Esophagus muscularis mucosa (tissue), 4 donors: ENCODE results near the gene B3GALT2. TPM values are rescaled to one million over a fixed set of nuclear protein-coding genes. Genes with fewer than 3 reads are reported as not detected.

ENCODE experiments used
- DNase-seq: peaks from one replicate; pipeline ENCODE4 v3.0.0-alpha.2; 2017; ENCODE audit errors: extremely low spot score
- H3K27ac ChIP-seq, 4 donors: fragments of 200-600 bp; sonication (generic); replicated peaks in 1 of 4; 1 replicate in 3 of 4; 2 replicates in 1 of 4; pipeline ENCODE4 v1.5.1; 2016 to 2019; ENCODE audit warnings: mild to moderate bottlenecking in 1 of 4
- H3K27me3 ChIP-seq, 4 donors: fragments of 200-600 bp; sonication (generic); one replicate each; pipeline versions ENCODE4 v1.5.1 to v1.6.0; 2016 to 2019
- H3K36me3 ChIP-seq, 4 donors: fragments of 200-600 bp; sonication (generic); one replicate each; pipeline ENCODE4 v1.5.1; 2016 to 2019
- H3K4me1 ChIP-seq, 4 donors: fragments of 200-600 bp; sonication (generic); one replicate each; pipeline ENCODE4 v1.5.1; 2016 to 2019
- H3K4me3 ChIP-seq, 4 donors: fragments of 200-600 bp; sonication (generic); 1 replicate in 2 of 4; 2 replicates in 2 of 4; pipeline ENCODE4 v1.5.1; 2016 to 2019; ENCODE audit warnings: mild to moderate bottlenecking in 4 of 4, moderate library complexity in 1 of 4
- H3K9me3 ChIP-seq, 4 donors: fragments of 200-600 bp; sonication (generic); 1 replicate in 3 of 4; 2 replicates in 1 of 4; pipeline ENCODE4 v1.5.1; 2016 to 2019
- EP300 ChIP-seq: sonication (generic); formaldehyde crosslinking; IDR thresholded peaks from one replicate; pipeline ENCODE4 v1.6.1; 2017; ENCODE audit warnings: antibody characterized with exemption
- POLR2A ChIP-seq: fragments of 450-650 bp; IDR thresholded peaks from one replicate; pipeline ENCODE4 v1.6.1; 2017; ENCODE audit warnings: antibody characterized with exemption, moderate library complexity, mild to moderate bottlenecking, low read depth
- POLR2AphosphoS5 ChIP-seq, 2 donors: sonication (generic); formaldehyde crosslinking; IDR thresholded peaks; one replicate each; pipeline ENCODE4 v1.6.1; 2017; ENCODE audit warnings: antibody characterized with exemption in 2 of 2
- WGBS: methylation state at CpG from one replicate; pipeline ENCODE4 v1.1.5; 2018; 5-methylcytosine and 5-hydroxymethylcytosine counted together
- intact Hi-C: fragments of 100-400 bp; cut with DNase I; formaldehyde crosslinking; loops from one replicate; pipeline ENCODE4 v1.15.1; 2023
- total RNA-seq, 4 donors: library from RNA; depleted of rRNA; stranded (reverse); fragments of >200 nt; gene quantifications; one replicate each; pipeline versions ENCODE4 v1.1.0 to v1.2.1, GENCODE V29; 2016
- TF ChIP-seq, protein P1 (sequence below), 3 experiments: fragments of 200-600 bp in 2 of 3; fragments of 450-650 bp in 1 of 3; sonication (generic) in 2 of 3; IDR thresholded peaks; one replicate each; pipeline ENCODE4 v1.5.1; 2017 to 2019; ENCODE audit warnings: antibody characterized with exemption in 3 of 3, mild to moderate bottlenecking in 2 of 3, moderate library complexity in 1 of 3

Gene B3GALT2
- total RNA-seq, 4 donors from 2014 or later, result 0.50 to 4.6 (median 1.8) TPM

DNA sequence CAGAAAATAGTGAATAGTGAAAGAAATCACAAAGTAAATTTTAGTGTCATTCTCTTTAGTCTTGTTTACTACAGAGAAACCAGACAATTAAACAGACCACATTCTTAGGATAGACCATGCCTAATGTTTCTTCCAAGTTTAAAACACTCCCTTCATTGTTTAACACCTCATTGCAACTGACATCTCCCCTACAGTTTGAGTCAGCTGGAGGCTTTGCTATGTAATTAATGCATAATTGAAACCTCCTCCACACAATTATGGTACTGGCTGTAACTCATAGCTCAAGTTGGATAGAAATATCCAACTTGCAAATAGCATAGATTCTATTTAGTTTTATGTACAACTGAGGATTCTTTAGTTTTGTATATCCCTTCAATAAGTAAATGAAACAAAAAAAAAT is 35.2 kb upstream of the B3GALT2 start:
- DNase-seq, result no peak
- H3K4me1 ChIP-seq, result peaks cover 0 to 15% (median 15%) of the 10 kb centered on the region in 4 donors
- no peaks in the 10 kb centered on the region for H3K9me3 ChIP-seq
- intact Hi-C loops, result no loop called here
- H3K36me3 ChIP-seq, result peaks cover 0 to 18% (median 0%) of the 10 kb centered on the region in 4 donors
- TF ChIP-seq POLR2A (no peak), EP300 (no peak), POLR2AphosphoS5 (IDR thresholded peaks at IDR 0.05) (no peak)
- TF ChIP-seq, protein P1, sequence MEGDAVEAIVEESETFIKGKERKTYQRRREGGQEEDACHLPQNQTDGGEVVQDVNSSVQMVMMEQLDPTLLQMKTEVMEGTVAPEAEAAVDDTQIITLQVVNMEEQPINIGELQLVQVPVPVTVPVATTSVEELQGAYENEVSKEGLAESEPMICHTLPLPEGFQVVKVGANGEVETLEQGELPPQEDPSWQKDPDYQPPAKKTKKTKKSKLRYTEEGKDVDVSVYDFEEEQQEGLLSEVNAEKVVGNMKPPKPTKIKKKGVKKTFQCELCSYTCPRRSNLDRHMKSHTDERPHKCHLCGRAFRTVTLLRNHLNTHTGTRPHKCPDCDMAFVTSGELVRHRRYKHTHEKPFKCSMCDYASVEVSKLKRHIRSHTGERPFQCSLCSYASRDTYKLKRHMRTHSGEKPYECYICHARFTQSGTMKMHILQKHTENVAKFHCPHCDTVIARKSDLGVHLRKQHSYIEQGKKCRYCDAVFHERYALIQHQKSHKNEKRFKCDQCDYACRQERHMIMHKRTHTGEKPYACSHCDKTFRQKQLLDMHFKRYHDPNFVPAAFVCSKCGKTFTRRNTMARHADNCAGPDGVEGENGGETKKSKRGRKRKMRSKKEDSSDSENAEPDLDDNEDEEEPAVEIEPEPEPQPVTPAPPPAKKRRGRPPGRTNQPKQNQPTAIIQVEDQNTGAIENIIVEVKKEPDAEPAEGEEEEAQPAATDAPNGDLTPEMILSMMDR (IDR thresholded peaks at IDR 0.05), result no peak
- H3K27ac ChIP-seq, result no peak overlapping the region
- no peaks in the 10 kb centered on the region for H3K27me3 ChIP-seq
- H3K4me3 ChIP-seq, result no peak overlapping the region

DNA sequence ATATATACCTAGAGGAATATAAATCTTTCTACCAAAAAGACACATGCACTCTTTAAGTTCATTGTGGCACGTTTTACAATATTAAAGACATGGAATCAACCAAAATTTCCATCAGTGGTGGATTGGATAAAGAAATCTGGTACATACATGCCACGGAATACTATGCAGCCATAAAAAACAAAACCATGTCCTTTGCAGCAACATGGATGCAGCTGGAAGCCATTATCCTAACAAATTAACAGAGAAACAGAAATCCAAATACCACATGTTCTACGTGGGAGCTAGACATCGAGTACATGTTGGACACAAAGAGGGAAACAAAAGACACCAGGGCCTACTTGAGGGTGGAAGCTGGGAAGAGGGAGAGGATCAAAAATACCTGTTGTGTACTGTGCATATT is 33.0 kb upstream of the B3GALT2 start:
- Histone ChIP-seq H3K4me1 (peaks cover 0 to 15% (median 15%) of the 10 kb centered on the region in 4 donors), H3K36me3 (peaks cover 0 to 29% (median 3%) of the 10 kb centered on the region in 4 donors), H3K27me3 (no peaks in the 10 kb centered on the region), H3K9me3 (no peaks in the 10 kb centered on the region), H3K4me3 (no peak overlapping the region), H3K27ac (no peak overlapping the region)
- intact Hi-C loops, result no loop called here
- no peak for TF ChIP-seq EP300
- TF ChIP-seq, protein P1 (IDR thresholded peaks at IDR 0.05), result no peak
- 93% methylated on average over 4 of the region's 4 CpGs for WGBS
- DNase-seq, result no peak

DNA sequence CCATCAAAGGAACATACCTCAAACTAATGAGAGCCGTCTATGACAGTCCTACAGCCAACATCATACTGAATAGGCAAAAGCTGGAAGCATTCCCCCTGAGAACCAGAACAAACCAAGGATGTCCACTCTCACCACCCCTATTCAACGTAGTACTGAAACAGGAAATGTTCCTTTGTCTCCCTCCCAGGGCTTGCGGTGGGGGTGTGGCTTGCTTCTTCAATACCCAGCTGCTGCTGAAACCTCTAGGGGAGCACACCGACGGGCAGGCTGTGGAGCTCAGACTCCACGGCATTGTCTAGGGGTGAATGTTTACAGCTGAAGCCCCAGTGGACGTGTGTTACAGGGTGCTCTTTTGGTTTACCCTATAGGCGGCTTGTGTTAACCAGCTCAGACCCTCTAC is 30.5 kb upstream of the B3GALT2 start:
- TF ChIP-seq POLR2AphosphoS5 (IDR thresholded peaks at IDR 0.05) (peak in 1 of 2 donors; percentile 30), EP300 (no peak)
- Histone ChIP-seq H3K9me3 (no peaks in the 10 kb centered on the region), H3K27ac (peak overlapping the region in 1 of 4 donors; percentile 16), H3K27me3 (no peaks in the 10 kb centered on the region), H3K36me3 (peaks cover 0 to 52% (median 3%) of the 10 kb centered on the region in 4 donors), H3K4me3 (no peak overlapping the region), H3K4me1 (peaks cover 0 to 8% (median 7%) of the 10 kb centered on the region in 4 donors)
- intact Hi-C loops, result no loop called here
- WGBS, result 73% methylated on average over 4 of the region's 8 CpGs
- DNase-seq, result no peak

DNA sequence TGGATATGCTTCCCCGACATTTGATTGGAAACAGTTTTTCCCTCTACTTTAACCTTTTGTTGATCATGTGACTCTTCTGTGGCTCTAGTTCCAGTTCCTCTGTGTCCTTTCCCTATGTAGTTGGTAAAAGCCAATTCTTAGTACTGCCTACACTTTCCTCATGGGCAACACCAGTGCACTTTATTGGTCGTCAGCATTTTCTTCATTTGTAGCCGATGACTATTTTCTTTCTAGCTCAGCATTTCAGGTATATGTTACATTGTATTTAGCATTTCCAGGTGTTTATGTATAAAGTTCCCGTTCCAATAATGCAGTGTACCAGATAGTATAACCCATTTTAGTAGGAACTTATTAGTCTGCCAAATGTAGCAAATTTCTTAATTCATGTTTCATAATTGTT is 27.6 kb upstream of the B3GALT2 start:
- Histone ChIP-seq H3K4me3 (no peak overlapping the region), H3K9me3 (no peaks in the 10 kb centered on the region), H3K36me3 (peaks cover 0 to 52% (median 3%) of the 10 kb centered on the region in 4 donors), H3K27ac (no peak overlapping the region), H3K27me3 (no peaks in the 10 kb centered on the region), H3K4me1 (no peaks in the 10 kb centered on the region)
- no peak for DNase-seq
- intact Hi-C loops, result no loop called here
- 97% methylated on average over 4 of the region's 4 CpGs for WGBS
- no peak for TF ChIP-seq EP300
- TF ChIP-seq, protein P1 (IDR thresholded peaks at IDR 0.05), result no peak
- TF ChIP-seq POLR2A, result no peak
- TF ChIP-seq POLR2AphosphoS5 (IDR thresholded peaks at IDR 0.05), result no peak

DNA sequence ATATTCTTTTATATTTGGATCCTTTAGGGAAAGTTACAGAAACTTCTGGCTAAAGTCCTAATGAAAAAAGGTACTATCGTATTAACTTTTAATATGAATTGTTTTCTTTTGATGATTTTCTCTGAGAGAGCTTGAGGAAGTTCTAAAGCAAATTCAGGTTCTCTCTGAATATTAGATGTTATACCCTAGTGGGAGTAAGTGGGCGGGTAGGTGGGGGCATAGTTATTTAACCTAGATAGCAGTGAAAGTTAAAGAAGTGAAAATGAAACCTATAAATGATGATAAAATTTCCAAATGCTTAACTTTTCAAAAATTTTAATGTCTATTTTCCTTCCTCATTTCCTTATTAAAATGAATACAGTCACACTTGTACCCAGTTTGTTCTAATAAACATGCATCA is 26.2 kb upstream of the B3GALT2 start:
- peaks cover 0 to 54% (median 6%) of the 10 kb centered on the region in 4 donors for H3K36me3 ChIP-seq
- intact Hi-C loops, result no loop called here
- WGBS, result 98% methylated on average over 2 of the region's 2 CpGs

More for the DNA sequence above, 26.2 kb upstream of the B3GALT2 start:
- no peak for DNase-seq
- no peak for TF ChIP-seq POLR2A
- TF ChIP-seq, protein P1 (IDR thresholded peaks at IDR 0.05), result no peak
- TF ChIP-seq EP300, result no peak
- TF ChIP-seq POLR2AphosphoS5 (IDR thresholded peaks at IDR 0.05), result no peak
- H3K4me3 ChIP-seq, result no peak overlapping the region
- no peaks in the 10 kb centered on the region for H3K9me3 ChIP-seq
- H3K27me3 ChIP-seq, result no peaks in the 10 kb centered on the region
- H3K4me1 ChIP-seq, result no peaks in the 10 kb centered on the region
- H3K27ac ChIP-seq, result no peak overlapping the region
